Suprapubic skin (tissue), 3 donors: ENCODE results near the gene FMNL2.

Experiments
- CTCF ChIP-seq, 2 donors: fragments of 200-600 bp in 1 of 2; fragments of 450-650 bp in 1 of 2; sonication (generic) in 1 of 2; IDR thresholded peaks; one replicate each; pipeline ENCODE4 v1.5.1; 2016 to 2019; ENCODE audit warnings: antibody characterized with exemption in 2 of 2, mild to moderate bottlenecking in 1 of 2, moderate library complexity in 1 of 2
- EP300 ChIP-seq: sonication (generic); formaldehyde crosslinking; IDR thresholded peaks from one replicate; pipeline ENCODE4 v1.6.1; 2017; ENCODE audit warnings: antibody characterized with exemption
- POLR2A ChIP-seq, 2 donors: fragments of 450-650 bp; IDR thresholded peaks; one replicate each; pipeline ENCODE4 v1.6.1; 2017; ENCODE audit warnings: antibody characterized with exemption in 2 of 2, mild to moderate bottlenecking in 2 of 2, moderate library complexity in 2 of 2

- TF ChIP-seq EP300 (no peak), POLR2A (IDR thresholded peaks at IDR 0.05) (no peak), CTCF (IDR thresholded peaks at IDR 0.05) (no peak)
These were observed 303.1 kb downstream of the FMNL2 start for GRCh38 chr2:152638056-152638455.
